ENCODE data around the gene KRT16. TPM values are rescaled to one million over a fixed set of nuclear protein-coding genes. Genes with fewer than 3 reads are reported as not detected.

Gene KRT16
- total RNA-seq, 1 donor from 2014 or later = 0.79 TPM

GRCh38 chr17:41595585-41595984 is 17.0 kb downstream of the KRT16 start:
- FAIRE-seq = no peak
- H4K20me1 ChIP-seq (ENCODE audit: insufficient read depth, low read length) = no peaks in the 10 kb centered on the region
- no peaks in the 10 kb centered on the region for H3K9me3 ChIP-seq (ENCODE audit: insufficient read depth, low read depth, low read length)
- H3K4me3 Mint-ChIP-seq (ENCODE audit: unreplicated experiment) = no peak overlapping the region
- H3K27me3 ChIP-seq (ENCODE audit: insufficient read depth, low read length) = peaks cover 18% of the 10 kb centered on the region
- H3K4me2 ChIP-seq (ENCODE audit: low read length) = no peak overlapping the region
- no peaks in the 10 kb centered on the region for H3K4me1 Mint-ChIP-seq (ENCODE audit: low read depth, unreplicated experiment)
- no peak for DNase-seq (ENCODE audit: low read depth)
- H3K79me2 ChIP-seq (ENCODE audit: insufficient read depth, low read length) = no peaks in the 10 kb centered on the region
- peaks cover 2% of the 10 kb centered on the region for H3K36me3 Mint-ChIP-seq (ENCODE audit: low read depth, unreplicated experiment)
- H3K9ac ChIP-seq (ENCODE audit: low read length) = no peak overlapping the region
- TF ChIP-seq, protein P1, sequence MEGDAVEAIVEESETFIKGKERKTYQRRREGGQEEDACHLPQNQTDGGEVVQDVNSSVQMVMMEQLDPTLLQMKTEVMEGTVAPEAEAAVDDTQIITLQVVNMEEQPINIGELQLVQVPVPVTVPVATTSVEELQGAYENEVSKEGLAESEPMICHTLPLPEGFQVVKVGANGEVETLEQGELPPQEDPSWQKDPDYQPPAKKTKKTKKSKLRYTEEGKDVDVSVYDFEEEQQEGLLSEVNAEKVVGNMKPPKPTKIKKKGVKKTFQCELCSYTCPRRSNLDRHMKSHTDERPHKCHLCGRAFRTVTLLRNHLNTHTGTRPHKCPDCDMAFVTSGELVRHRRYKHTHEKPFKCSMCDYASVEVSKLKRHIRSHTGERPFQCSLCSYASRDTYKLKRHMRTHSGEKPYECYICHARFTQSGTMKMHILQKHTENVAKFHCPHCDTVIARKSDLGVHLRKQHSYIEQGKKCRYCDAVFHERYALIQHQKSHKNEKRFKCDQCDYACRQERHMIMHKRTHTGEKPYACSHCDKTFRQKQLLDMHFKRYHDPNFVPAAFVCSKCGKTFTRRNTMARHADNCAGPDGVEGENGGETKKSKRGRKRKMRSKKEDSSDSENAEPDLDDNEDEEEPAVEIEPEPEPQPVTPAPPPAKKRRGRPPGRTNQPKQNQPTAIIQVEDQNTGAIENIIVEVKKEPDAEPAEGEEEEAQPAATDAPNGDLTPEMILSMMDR (IDR thresholded peaks at IDR 0.05; ENCODE audit: insufficient read depth, low read depth, low read length) = no peak
- TF ChIP-seq EZH2 (IDR thresholded peaks at IDR 0.05; ENCODE audit: insufficient read depth, low read length) = no peak
- H3K4me1 ChIP-seq (ENCODE audit: insufficient read depth, low read length) = no peaks in the 10 kb centered on the region
- no peak overlapping the region for H3K27ac ChIP-seq (ENCODE audit: low read depth, low read length)
- peaks cover 21% of the 10 kb centered on the region for H3K27me3 Mint-ChIP-seq (ENCODE audit: low read depth, unreplicated experiment)
- no peaks in the 10 kb centered on the region for H3K9me3 Mint-ChIP-seq (ENCODE audit: unreplicated experiment)
- H3K27ac Mint-ChIP-seq (ENCODE audit: unreplicated experiment) = no peak overlapping the region
- no peaks in the 10 kb centered on the region for H3K36me3 ChIP-seq (ENCODE audit: insufficient read depth, low read length)
- H2AFZ ChIP-seq (ENCODE audit: low read depth, low read length) = no peak overlapping the region
- H3K4me3 ChIP-seq (ENCODE audit: insufficient read depth, low read depth, low read length) = no peak overlapping the region

GRCh38 chr17:41594363-41594915 is 18.1 kb downstream of the KRT16 start:
- peaks cover 22% of the 10 kb centered on the region for H3K27me3 Mint-ChIP-seq (ENCODE audit: low read depth, unreplicated experiment)
- peak overlapping the region; percentile 1 for H3K4me3 Mint-ChIP-seq (ENCODE audit: unreplicated experiment)
- H3K4me1 Mint-ChIP-seq (ENCODE audit: low read depth, unreplicated experiment) = no peaks in the 10 kb centered on the region
- DNase-seq (ENCODE audit: low read depth) (no peak), FAIRE-seq (no peak)
- no peak overlapping the region for H3K4me2 ChIP-seq (ENCODE audit: low read length)
- peaks cover 4% of the 10 kb centered on the region for H3K36me3 Mint-ChIP-seq (ENCODE audit: low read depth, unreplicated experiment)
- H3K36me3 ChIP-seq (ENCODE audit: insufficient read depth, low read length) = no peaks in the 10 kb centered on the region
- H3K4me3 ChIP-seq (ENCODE audit: insufficient read depth, low read depth, low read length) = no peak overlapping the region
- peaks cover 18% of the 10 kb centered on the region for H3K27me3 ChIP-seq (ENCODE audit: insufficient read depth, low read length)
- peaks cover 2% of the 10 kb centered on the region for H3K9me3 Mint-ChIP-seq (ENCODE audit: unreplicated experiment)
- no peaks in the 10 kb centered on the region for H4K20me1 ChIP-seq (ENCODE audit: insufficient read depth, low read length)
- no peak overlapping the region for H3K27ac ChIP-seq (ENCODE audit: low read depth, low read length)
- H3K4me1 ChIP-seq (ENCODE audit: insufficient read depth, low read length) = no peaks in the 10 kb centered on the region
- H3K9me3 ChIP-seq (ENCODE audit: insufficient read depth, low read depth, low read length) = no peaks in the 10 kb centered on the region
- H2AFZ ChIP-seq (ENCODE audit: low read depth, low read length) = no peak overlapping the region
- no peaks in the 10 kb centered on the region for H3K79me2 ChIP-seq (ENCODE audit: insufficient read depth, low read length)
- H3K9ac ChIP-seq (ENCODE audit: low read length) = no peak overlapping the region
- TF ChIP-seq EZH2 (IDR thresholded peaks at IDR 0.05; ENCODE audit: insufficient read depth, low read length) = no peak
- TF ChIP-seq, protein P1 (IDR thresholded peaks at IDR 0.05; ENCODE audit: insufficient read depth, low read depth, low read length) = no peak
- no peak overlapping the region for H3K27ac Mint-ChIP-seq (ENCODE audit: unreplicated experiment)

DNA sequence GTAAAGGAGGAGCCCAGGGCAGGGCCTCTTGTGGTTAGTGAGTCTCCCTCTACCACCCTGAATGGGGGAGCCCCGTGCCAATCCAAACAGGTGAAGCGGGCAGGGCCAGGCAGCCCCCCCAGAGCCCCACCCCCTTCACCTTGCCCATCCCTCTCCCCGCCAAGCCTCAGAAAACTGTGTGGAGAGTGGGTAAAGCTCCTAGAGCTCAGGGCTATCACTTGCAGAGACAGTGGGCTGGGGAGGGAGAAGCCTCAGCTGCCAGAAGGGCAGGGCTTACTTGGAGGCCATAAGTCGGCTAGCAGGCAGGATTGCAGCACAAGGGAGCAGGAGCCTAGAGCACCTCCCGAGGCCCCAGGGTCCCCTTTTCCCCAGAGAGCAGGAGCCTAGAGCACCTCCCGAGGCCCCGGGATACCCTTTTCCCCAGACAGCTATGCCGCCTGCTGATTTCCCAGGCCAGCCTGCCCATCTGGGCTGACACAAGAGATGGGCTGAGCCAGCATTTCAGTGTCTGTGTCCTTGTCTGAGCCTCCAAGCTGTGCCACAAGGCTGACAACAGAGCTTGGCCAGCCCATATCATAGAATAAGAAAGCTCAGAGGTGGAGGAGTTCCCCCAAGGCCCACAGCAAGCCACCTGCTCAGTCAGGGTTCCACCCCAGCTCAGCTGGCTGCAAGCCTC is 19.1 kb downstream of the KRT16 start:
- H3K4me1 Mint-ChIP-seq (ENCODE audit: low read depth, unreplicated experiment) = no peaks in the 10 kb centered on the region
- no peaks in the 10 kb centered on the region for H3K36me3 ChIP-seq (ENCODE audit: insufficient read depth, low read length)
- no peaks in the 10 kb centered on the region for H3K9me3 ChIP-seq (ENCODE audit: insufficient read depth, low read depth, low read length)
- FAIRE-seq (no peak), DNase-seq (ENCODE audit: low read depth) (no peak)
- no peaks in the 10 kb centered on the region for H4K20me1 ChIP-seq (ENCODE audit: insufficient read depth, low read length)
- no peak overlapping the region for H3K4me3 Mint-ChIP-seq (ENCODE audit: unreplicated experiment)
- H3K27ac ChIP-seq (ENCODE audit: low read depth, low read length) = no peak overlapping the region
- H3K36me3 Mint-ChIP-seq (ENCODE audit: low read depth, unreplicated experiment) = peaks cover 4% of the 10 kb centered on the region
- peaks cover 26% of the 10 kb centered on the region for H3K27me3 Mint-ChIP-seq (ENCODE audit: low read depth, unreplicated experiment)
- H3K27ac Mint-ChIP-seq (ENCODE audit: unreplicated experiment) = no peak overlapping the region
- H3K4me2 ChIP-seq (ENCODE audit: low read length) = no peak overlapping the region
- H3K79me2 ChIP-seq (ENCODE audit: insufficient read depth, low read length) = no peaks in the 10 kb centered on the region
- H3K27me3 ChIP-seq (ENCODE audit: insufficient read depth, low read length) = peaks cover 18% of the 10 kb centered on the region
- H3K9me3 Mint-ChIP-seq (ENCODE audit: unreplicated experiment) = peaks cover 2% of the 10 kb centered on the region
- H3K4me3 ChIP-seq (ENCODE audit: insufficient read depth, low read depth, low read length) = no peak overlapping the region
- H3K9ac ChIP-seq (ENCODE audit: low read length) = no peak overlapping the region
- no peak for TF ChIP-seq EZH2 (IDR thresholded peaks at IDR 0.05; ENCODE audit: insufficient read depth, low read length)
- TF ChIP-seq, protein P1 (IDR thresholded peaks at IDR 0.05; ENCODE audit: insufficient read depth, low read depth, low read length) = no peak
- no peaks in the 10 kb centered on the region for H3K4me1 ChIP-seq (ENCODE audit: insufficient read depth, low read length)
- no peak overlapping the region for H2AFZ ChIP-seq (ENCODE audit: low read depth, low read length)
